HG03571 (cell line): ENCODE data around the gene TBL1XR1.
"Not testable (repeated sequence)": the region's sequence is repeated elsewhere in the genome, so short reads cannot be mapped to it uniquely, and the experiment has no call there.

ENCODE experiments used
- ATAC-seq: cut with Tn5 transposase; IDR thresholded peaks from one replicate; pipeline ENCODE4 v1.9.1; 2021; ENCODE audit not compliant: unreplicated experiment

Gene TBL1XR1

DNA sequence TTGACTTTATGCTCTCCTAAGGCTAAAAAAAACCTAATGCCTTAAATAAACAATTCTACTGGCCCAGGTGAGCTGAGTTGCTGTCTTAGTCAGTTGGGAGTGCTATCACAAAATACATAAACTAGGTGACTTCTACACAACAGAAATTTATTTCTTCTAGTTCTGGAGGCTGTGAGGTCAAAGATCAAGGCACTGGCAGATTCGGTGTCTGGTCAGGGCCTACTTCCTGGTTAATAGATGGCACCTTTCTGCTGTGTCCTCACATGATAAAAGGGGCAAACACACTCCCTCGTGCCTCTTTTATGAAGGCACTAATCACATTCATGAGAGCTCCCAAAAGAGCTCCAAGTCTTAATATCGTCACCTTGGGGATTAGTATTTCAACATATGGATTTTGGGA, 11.5 kb upstream of the TBL1XR1 start:
- ATAC-seq = no peak

DNA sequence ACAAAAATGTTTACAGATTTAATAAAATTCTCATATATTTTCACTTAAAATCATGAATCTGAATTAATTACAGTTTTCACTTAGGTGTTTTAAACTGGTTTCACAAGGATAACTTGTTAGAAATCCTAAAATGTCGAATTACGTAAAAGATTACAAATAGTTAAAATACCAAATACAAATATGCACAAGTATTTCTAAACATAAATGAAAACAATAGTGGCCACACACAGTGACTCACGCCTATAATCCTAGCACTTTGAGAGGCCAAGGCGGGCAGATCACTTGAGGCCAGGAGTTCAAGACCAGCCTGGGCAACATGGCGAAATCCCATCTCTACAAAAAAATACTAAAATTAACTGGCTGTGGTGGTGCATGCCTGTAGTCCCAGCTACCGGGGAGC, 10.9 kb upstream of the TBL1XR1 start:
- ATAC-seq = no peak

DNA sequence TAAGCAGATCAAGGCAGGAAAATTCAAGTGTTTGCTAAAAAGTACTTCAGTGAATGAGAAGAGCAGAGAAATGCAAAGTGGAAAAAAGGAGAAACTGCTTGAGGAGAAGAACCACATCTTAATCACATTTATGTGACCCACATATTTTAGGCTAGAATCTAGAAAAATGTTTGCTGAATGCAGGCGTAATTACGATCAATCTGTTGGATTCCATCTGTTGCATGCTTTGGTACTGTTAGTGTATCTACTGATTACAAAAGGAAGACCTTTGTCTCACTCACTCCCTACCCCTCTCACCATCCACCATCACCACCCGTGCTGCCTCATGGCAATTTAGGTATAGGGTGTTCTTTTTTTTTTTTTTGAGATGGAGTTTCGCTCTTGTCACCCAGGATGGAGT, 9.7 kb upstream of the TBL1XR1 start:
- no peak for ATAC-seq

DNA sequence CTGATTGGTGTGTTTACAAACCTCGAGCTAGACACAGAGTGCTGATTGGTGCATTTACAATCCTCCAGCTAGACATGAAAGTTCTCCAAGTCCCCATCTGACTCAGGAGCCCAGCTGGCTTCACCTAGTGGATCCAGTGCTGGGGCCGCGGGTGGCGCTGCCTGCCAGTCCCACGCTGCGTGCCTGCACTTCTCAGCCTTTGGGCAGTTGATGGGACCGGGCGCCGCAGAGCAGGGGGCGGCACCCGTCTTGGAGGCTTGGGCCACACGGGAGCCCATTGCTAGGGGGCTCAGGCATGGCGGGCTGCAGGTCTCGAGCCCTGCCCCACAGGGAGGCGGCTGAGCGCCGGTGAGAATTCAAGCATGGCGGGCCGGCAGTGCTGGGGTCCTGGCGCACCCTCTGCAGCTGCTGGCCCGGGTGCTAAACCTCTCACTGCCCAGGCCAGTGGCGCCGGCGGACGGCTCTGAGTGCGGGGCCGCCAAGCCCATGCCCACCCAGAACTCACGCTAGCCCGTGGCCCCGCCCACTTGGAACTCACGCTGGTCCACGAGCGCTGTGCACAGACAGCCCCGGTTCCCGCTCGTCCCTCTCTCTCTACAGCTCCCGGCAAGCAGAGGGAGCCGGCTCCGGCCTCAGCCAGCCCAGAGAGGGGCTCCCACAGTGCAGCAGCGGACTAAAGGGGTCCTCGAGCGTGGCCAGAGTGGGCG, 6.6 kb upstream of the TBL1XR1 start:
- no peak for ATAC-seq

DNA sequence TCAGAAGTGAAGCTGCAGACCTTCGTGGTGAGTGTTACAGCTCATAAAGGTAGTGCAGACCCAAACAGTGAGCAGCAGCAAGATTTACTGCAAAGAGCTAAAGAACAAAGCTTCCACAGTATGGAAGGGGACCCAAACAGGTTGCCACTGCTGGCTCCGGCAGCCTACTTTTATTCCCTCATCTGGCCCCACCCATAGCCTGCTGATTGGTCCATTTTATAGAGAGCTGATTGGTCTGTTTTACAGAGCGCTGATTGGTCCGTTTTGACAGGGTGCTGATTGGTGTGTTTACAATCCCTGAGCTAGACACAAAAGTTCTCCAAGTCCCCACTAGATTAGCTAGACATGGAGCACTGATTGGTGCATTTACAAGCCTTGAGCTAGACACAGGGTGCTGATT, 5.7 kb upstream of the TBL1XR1 start:
- not testable (repeated sequence) for ATAC-seq

DNA sequence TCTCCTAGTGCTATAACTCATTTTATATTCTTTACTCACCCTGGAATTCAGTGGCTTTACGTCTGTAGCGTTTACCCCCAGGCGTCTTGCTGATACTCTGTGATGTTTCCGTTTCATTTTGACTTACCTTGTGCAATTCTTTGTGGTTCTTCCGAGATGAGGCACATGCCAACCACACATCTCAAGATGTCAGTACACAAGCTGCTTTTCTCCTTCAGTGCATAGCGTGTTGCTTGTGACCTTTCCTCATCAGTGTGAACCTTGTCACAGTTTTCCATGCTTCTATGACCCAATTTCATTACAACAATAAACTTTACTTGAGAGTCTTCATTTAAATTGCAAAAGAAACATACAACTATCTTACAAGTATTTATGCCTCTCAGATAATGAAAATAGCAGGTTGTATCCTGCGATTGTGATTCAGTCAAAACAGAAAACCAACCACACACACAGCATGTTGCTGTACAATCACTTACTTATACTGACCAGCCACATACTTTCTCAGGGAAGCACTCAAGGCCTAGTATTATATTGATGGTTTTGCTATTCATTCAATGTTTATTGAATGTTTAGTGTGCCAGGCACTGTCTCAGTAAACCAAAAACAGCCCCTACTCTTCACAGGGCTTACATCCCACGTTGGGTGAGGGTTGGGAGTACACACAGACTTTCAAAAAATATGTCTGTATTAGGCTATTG, 4.6 kb upstream of the TBL1XR1 start:
- ATAC-seq = peak; percentile 77

DNA sequence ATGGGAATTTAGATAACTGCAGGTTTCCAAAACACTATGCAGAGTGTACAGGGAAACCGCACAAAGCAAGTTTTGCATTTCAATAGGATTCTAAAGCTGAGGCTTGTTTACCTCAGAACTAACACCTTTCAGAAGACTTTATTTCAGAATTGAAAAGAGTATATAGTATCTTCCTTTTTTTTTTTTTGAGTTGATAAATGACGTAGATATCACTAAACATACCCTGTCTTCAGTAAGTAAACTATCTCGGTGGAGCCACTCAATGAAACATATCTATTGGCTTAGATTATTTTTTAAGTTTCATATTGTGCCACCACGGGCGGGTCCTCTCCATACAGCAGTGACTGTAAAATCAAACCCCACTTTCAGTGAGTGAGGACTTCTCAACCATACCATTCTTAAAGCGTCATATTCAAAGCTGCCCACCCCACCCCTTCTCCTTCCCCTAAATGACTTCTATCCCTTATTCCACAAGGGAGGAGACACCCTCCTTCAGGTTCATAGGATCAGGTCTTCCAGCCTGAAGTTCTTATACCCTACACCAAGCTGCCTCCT, 2.0 kb upstream of the TBL1XR1 start:
- no peak for ATAC-seq

DNA sequence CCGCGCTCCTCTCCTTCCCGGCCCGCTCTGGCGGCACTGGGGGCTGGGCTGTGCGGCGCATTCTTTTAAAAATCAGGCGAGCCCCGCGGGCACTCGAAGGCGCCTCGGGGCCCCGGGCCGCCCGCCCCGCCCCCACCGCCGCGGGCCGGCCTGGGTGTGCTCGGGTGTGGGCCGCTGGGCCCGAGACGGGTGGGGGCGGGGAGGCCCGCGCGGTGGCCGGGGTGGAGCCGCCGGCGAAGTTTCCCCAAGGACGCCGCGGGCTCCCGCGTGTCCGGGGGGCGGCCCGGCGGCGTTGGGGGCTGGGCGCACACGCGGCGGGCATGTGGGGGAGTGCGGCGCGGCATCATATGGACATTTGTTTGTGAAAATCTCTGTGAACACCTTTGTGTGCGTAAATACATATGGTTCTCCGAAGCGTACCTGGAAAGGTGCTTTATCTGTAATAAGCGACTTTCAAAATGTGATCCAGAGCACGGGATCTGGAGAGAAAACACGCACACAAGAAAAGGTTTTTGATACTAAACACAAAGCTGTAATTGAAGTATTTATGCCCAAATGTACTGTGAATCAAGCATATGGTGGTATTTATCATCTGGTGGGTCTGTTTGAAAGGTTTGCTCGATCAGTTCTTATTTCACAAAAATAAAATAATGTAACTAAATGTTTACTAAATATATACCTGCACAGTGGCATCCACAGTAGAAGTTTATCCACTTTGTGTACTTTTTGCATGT, 612 bp upstream of the TBL1XR1 start:
- peak; percentile 26 for ATAC-seq

DNA sequence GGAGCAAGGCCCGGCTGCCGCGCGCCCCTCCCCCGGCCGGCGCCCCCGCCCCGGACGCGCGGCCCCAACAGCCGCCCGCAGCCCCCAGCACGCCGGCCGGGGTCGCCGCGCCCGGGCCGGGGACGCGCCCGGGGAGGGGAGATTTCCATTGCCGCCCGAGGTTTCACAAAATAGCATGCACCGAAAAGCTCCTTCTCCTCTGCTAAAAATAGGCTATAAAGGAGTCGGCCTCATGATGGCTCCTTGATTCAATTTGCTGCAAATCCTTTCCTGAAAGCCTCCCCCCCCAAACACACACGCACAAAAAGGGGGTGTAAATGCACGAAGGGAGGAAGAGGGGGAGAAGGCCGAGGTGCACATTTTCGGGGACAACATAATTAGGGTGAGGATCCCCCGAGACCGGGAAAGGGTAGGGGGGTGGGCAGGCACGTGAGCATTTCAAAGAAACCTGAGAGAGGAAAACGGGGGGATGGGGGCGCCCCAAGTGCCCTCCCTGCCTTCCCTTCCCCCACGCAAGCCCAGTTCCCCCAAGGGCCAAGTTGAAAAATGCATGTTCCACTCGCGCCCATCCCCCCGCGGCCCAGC, 734 bp downstream of the TBL1XR1 start:
- no peak for ATAC-seq

DNA sequence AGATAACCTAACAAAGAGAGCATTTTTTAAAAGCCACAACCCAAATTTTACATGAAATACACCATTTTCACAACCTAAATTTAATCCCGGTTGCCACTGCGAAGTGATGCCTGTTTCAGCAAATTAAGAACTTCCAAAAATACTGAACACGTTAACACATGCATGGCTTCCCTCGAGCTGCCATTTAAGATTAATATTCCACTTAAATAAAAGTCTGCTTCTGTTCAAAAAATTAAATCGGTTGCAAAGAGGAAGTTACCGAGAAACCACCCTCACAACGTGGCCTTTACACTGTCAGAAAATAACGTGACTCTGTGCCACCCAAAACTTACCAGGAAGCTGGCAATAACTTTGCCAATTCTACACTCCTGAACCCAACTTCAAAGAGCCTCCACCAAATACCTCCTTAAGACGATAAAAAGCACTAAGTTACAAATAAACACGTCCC, 1.2 kb downstream of the TBL1XR1 start:
- no peak for ATAC-seq

DNA sequence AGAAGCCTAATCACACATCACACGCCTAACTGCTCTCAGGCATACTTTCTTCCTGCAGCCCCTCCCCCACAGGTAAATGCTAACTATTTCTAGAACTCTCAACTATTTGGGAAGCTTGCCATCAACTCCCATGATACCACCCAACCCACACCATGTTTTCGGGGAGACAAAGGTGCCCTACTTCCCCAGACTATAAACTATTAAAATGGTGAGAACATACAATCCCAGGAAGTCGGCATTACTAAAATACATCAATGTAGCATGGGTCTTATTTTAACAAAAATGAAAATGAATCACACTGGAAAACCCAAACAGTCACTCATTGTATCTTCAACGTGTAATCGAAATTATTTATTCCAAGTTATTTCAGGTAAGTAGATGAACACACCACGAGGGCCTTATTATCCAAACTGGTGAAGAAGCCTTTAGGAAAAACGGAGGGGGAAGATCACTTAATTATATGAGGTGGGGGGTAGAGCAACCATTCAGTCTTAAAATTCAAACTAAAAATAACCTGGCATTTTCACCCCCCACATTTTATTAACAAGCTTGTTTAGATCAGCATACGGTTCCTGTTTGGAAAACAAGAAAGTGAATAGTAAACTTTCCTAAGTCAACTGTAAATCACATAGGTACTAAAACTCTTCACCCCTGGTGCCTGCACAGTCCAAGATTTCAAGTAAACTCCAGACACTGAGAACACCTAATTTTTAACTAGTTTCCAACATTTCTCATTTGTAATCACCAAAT, 1.9 kb downstream of the TBL1XR1 start:
- ATAC-seq = no peak

DNA sequence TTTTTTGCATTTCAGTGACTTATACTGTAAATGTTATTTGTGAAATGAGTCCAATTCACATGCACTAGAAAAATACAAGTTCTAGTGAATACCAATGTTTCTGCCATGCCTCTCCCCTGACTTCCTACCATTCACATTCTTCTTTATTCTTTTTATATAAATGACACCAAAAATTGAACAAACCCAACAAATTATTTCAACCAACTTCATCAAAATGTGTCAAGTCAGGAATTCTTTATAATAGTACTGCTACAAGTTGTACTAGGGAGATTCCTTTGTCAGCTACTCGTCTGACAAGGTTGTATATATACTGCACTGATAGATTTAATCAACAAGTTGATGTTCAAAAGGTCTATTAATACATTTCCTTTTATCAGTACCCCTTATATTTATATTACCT, 3.0 kb downstream of the TBL1XR1 start:
- ATAC-seq = no peak

DNA sequence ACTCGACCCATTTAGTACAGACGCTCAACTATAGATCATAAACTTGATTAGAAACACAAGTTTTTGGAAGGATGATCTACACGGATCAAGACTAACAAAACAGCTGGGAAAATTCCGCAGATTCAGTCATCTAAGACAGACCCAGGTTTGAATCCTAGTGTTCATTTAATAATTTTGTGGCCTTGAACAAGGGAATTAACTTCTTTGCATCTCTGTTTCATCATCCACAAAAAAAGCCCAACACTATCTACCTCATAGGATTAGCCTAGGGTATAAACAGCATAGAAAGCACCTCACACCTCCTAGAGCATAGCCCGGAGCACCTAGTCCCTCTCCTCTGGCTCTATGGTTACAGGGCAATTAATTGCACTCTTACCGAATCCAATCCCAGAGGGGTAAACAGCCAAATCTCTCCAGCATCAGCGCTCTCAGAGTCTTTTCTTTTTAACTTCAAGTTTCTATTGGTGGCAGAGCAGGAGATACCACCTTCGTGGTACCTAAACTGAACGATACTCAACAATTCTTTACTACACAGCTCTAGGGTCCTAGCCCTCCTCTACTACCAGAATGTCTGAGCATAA, 3.5 kb downstream of the TBL1XR1 start:
- no peak for ATAC-seq

DNA sequence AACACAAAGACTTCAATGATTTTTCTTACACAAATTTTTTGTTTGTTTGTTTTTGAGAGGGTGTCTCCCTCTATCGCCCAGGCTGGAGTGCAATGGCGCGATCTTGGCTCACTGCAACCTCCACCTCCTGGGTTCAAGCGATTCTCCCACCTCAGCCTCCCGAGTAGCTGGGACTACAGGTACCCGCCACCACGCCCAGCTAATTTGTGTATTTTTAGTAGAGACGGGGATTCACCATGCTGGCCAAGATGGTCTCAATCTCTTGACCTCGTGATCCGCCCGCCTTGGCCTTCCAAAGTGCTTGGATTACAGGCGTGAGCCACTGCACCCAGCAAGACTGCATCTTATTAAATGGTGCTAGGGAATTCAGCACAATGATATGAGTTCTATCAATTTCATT, 4.0 kb downstream of the TBL1XR1 start:
- not testable (repeated sequence) for ATAC-seq

DNA sequence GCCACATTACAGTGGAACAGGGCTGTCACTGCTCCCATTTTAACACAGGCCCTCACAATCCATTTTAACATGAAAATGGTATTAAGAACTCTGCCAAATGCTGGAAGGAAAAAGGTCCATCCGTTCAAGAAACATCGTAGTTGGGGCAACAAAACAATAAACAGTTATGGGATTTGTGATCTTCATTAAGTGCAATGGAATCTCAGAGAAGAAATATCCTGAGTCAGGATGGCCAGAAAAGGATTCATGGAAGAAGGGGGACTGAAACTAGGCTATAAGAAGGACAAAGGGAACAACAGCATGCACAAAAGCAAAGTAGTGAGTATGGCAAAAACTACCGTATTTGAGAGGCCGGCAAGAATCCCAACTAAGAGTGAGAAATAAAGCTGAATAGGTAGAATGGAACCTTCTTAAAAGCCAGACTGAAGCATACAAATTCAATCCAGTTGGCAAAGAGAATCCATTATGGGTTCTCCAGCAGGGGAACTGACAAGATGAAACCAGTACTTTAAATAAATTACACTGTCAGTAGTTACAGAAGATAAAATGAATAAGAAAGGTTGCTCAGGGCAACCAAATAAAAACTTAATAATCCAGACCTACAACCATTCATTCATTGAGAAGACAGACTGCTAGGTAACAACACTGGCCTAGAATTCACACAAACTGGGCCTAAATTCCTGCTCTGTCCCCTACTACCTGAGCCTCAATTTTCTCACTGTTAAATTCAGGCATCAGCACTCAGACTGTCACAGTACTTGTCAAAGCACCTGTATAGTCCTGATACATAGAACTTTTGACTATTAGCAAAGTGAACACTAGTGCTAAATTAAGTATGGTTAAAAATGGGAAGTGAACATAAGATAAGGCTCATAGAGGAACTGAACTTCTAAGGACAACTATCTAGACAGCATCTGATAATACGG, 6.3 kb downstream of the TBL1XR1 start:
- ATAC-seq = no peak

DNA sequence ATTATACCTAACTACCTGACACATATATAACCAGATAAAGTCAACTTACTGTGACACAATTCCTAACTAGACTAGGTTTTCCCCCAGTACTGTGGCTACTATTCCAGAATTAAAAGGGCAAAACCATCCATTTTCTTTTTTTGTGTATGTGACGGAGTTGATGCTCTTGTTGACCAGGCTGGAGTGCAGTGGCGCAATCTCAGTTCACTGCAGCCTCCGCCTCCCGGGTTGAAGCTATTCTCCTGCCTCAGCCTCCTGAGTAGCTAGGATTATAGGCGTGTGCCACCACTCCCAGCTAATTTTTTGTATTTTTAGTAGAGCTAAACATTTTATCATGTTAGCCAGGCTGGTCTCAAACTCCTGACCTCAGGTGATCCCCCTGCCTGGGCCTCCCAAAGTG, 7.1 kb downstream of the TBL1XR1 start:
- ATAC-seq = not testable (repeated sequence)

DNA sequence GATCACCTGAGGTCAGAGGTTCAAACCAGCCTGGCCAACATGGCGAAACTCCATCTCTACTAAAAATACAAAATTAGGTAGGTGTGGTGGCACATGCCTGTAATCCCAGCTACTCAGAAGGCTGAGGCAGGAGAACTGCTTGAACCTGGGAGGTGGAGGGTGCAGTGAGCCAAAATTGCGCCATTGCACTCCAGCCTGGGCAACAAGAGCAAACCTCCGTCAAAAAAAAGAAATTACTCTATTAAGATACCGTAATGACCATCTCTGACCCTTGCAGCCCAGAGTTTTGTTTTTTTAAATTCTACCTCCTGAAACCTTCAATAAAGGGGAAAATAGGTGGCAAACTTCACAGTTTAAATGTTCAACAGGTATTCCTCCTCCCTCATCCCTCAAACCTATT, 9.0 kb downstream of the TBL1XR1 start:
- ATAC-seq = not testable (repeated sequence)

DNA sequence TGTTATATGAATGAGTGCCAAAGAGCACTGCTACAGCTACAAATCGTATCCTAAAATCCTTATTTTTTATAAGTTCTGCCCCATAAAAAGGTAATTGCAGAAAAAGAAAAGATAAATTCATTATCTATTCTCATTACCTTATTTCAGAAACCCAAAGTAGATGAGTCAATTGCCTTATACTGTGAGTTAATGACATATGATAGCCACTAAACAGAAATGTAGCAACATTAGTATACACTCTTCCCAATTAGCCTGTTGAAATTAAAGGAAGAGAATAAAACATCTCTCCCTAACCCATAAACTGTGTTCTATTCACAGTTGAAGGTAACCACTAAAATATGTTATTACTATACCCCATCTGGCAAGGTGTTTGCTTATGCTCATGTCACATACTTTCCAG, 11.0 kb downstream of the TBL1XR1 start:
- ATAC-seq = no peak

DNA sequence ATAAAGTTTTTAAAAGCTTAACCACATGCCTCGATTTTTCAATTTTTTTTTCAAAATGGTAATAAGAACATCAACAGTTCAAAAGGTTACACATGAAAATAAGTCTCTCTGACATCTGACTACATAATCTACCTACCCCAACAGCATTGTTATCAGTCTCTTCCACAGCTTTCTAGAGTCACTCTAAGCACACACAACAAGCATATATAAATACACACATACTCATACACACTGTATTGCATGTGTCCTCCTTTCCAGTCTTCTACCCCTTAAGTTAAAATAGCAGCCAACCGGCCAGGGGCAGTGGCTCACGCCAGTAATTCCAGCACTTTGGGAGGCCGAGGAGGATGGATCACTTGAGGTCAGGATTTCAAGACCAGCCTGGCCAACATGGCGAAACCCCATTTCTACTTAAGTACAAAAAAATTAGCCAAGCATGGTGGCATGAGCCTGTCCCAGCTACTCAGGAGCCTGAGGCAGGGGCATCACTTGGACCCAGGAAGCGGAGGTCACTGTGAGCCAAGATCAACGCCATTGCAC, 12.2 kb downstream of the TBL1XR1 start:
- ATAC-seq = peak; percentile 26
